ENCODE results near the gene ARHGAP12.

Gene ARHGAP12

DNA sequence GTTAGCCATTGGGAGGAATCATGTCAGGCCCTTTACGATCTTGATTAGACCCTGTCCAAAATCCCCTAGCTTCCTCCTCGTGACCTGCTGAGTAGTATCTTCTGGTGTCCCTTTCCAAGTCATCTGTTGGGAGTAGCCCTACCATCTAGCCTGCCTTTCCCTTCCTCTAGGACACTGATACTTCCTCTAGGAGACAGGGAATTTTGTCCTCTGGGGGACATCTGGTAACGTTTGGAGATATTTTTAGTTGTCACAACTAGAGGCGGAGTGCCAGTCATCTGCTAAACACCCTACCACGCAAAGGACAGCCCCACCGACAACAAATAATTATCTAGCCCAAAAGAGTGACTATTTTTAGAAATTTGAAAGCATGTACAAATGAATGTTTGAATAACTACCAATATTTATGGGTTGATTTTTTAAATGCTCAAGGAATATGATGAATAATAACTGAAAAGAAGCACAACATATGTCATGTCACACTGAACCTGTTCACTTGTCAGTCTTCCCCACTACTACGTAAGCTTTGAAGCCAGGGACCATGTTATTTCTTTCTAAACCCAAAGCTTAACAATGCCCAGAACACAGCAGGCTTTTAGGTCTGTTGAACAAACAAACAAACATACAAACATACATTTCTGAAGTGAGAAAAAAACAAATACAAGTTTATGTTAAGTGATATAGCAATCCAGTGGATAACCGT lies 105.9 kb downstream of the ARHGAP12 start:
- DNase-seq (ENCODE audit: low read depth in 3 of 3): no peak

DNA sequence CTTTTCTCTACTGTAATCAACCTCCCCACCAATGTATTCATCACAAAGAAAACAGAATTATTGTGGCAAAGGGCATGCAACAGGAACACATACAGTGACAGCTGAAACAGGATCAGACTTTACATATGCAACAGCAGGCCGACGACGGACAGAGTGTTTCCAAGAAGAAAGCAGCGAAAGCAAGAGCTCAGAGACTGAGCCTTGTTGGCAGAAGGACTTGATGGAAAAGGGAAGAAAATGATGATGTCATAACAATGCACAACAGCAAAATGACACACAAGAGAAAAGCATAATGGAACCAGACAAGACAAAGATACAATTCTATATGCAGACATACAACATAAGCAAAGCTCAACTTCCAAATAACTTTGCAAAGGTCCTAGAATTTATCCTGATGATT lies 106.5 kb downstream of the ARHGAP12 start:
- no peak for DNase-seq (ENCODE audit: low read depth in 3 of 3)

DNA sequence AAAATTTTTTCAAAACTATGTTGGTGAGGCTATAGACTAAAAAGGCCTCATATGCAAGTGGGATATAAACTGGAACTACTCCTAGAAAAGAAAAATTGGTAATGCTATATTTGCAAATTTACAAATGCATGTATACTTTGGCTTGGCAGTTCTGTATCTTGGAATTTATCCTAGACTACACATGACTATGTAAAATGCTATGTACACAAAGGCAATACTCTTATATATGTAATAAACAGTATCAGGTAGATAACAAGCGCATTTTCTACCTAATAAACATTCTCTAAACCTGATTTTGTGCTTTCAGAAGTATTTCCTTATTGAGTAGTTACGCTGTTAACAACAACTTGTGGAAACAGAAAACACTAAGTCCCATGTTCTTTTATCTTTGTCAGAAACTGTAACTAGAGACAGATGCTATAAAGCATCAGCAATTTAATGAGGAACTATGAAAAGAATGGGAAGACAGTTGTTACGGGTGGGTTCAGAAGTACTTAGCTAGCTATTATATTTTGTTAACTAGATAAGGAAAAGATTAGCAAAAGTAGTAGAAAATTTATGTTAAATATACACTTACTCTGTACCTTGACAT lies 107.8 kb downstream of the ARHGAP12 start:
- DNase-seq (ENCODE audit: low read depth in 3 of 3): no peak

DNA sequence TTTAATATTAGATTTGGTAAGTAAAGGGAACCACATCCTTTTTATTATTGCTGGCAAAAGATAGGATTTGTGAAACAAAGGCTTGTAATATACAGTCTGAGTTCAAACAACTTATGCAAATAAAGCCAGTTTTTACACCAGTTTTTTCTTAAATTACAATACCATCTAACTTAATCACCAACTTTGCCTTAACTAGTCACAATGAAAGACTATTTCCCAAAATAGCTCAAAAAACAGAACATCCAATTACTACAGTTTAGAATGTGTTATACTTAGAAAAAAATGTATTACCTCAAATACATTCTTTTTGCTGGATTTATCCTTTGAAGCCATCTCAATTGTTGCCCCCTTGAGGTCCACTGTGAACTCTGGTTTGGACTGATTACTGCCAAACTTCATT lies 108.5 kb downstream of the ARHGAP12 start:
- no peak for DNase-seq (ENCODE audit: low read depth in 3 of 3)

DNA sequence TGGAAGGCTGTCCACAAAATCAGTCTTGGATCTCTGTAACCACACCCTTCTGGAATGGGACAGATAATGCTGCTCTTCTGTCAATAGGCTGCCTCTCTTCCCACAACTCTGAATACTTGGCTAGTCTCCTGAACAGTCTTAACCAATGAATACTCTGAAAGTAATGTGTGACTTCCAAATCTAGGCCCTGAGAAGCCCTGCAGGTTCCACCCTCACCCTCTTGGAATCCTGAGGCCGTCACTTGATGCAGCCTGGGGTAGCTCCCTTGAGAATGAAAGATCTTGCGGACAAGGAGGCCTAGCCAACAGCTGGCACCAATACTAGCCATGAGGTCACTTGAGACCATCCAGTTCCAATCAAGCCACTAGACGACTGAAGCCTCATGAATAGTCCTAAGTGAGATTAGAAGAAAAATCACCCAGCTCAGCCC lies 109.2 kb downstream of the ARHGAP12 start:
- DNase-seq (ENCODE audit: low read depth in 3 of 3): no peak

DNA sequence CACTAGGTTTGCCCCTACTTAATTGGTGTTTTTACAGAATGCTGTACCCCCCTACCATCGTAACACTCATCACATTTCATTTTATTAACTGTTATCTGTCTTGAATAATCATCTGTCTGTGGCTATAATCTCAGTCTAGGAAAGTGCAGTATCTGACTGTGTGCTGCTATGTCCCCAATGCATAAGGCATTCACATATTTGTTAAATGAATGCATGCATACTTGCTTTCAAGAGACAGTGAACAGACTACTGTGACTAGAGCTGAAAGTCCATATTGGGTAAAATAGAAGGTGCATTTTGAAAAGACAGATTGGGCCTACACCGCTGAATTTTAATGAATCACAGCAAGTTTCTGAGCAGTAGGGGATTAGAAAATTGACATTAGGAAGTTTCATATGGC lies 112.3 kb downstream of the ARHGAP12 start:
- DNase-seq (ENCODE audit: low read depth in 3 of 3): no peak

DNA sequence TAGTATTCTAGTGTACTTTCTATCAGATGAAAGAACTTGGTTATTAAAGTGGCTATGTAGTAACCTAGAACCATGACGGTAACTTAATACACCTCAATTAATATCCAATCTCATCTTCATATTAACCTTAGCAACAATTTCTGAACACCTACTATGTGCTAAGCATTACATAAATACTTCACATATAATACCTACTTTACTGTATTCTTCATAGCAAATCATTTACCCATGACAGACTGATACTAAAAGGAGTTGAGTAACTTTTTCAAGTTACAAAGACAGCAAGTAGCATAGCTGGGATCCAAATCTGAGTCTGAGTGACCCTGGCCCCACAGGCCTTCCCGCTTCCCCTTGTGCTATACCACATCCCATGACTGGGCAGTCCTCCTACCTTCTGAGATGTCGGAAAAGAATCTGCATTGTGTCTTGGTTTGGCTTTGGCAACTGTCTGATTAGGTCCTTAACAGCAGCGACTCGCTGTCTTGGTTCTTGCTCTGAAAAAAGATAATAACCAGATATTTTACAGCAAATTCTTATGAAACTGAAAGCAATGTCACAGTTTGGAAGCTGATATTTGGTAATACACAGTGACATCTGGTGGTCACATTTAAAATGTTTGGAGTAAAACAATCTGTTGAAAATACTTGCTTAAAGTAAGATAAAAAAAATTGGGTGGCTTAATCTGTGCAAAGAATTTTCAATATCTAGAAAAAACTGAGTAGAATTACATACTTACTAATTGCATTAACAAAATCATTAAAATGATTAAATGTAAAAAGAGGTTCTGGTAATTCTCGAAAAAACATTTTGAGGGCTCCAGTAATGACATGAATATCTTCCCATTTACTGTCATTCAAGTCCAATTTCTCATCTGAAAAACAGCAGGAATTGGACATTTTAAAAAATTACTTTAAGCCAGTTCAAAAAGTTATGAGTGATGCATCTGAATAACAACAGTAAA lies 120.1 kb downstream of the ARHGAP12 start:
- DNase-seq (ENCODE audit: low read depth in 3 of 3): no peak

DNA sequence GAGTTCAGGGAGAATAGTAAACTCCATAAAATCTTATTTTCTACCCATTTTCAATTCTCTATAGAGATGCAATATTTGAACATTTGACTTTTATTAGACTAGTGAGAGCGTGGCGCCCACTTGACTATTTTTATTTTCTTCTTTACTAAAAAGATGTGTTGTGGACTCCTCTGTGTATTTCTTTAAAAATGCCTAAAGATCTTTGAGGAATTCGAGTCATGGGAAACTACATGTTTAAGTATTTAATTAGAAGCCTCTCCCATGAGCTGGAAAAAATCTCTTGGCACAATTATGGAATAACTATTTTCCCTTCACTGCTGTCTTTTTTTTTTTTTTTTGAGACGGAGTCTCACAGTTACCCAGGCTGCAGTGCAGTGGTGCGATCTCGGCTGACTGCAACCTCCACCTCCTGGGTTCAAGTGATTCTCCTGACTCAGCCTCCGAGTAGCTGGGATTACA lies 124.2 kb downstream of the ARHGAP12 start:
- no peak for DNase-seq (ENCODE audit: low read depth in 3 of 3)

DNA sequence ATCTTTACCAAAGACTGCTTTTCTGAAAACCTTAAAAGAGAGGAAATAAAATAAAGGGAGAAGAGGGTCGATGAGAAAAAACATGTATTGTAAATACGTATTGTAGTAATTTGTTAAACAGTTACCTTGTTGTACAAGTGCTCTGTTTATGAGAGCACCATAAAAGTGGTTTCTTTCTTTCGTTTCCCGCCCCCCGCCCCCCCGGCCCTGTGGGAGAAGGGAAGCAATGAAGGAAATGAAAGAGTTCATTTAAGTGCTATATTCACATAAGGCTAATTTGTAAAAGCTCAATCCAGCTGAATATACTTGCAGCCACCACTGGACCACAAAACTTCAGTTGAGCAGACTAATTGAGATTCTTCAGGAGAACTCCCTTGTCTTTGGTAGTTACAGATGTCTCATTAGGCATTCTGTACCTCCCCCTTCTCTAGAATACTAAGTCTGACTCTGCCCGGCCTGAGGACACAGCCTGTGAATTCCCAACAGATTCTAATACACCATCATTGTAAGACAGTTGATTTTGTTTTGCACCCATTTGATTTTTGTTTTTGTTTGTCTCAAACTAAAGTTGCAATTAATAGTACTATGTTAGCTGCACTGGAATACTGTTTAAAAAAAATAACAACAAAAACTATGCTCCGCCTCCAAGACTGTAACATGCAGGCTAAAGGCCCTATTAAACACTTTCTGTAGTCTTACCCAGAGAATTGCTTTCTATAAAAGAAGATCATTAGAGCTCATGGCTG lies 124.9 kb downstream of the ARHGAP12 start:
- DNase-seq (ENCODE audit: low read depth in 3 of 3): no peak

DNA sequence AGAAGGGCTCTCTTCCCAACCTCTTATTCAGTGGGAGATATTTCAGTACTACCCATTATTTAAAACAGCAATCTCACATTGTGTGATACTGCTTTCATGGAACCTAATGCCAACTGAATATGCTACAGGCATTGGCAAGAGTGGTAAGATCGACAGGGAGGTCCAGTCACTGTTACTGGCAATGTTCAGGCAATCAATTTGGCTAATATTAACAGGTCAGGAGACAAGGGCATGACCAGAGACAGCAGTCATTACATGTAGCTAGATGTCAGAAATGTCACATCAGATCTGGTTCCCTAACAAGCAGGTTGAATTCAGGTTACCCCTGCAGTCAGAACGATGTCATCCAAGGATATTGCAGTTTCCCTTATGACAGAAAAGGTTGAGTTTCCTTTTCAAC lies 129.4 kb downstream of the ARHGAP12 start:
- DNase-seq (ENCODE audit: low read depth in 3 of 3): no peak

DNA sequence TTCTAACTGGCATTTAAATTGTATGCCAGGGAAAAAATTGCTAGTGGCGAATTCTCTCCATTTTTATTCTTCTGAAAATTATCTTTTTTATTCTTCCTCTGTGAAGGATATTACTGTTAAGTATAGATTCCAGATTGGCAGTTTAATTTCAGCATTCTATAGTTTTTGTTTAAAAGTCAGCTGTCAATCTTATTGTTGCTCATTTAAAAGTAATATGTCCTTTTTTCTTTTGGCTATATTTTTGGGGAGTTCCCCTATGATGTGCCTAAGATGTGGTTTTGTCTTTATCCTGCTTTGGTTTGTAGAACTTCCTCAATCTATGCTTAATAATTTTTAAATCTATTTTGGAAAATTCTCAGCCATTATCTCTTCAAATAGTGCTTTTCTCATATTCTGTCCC lies 135.9 kb downstream of the ARHGAP12 start:
- no peak for DNase-seq (ENCODE audit: low read depth in 3 of 3)

DNA sequence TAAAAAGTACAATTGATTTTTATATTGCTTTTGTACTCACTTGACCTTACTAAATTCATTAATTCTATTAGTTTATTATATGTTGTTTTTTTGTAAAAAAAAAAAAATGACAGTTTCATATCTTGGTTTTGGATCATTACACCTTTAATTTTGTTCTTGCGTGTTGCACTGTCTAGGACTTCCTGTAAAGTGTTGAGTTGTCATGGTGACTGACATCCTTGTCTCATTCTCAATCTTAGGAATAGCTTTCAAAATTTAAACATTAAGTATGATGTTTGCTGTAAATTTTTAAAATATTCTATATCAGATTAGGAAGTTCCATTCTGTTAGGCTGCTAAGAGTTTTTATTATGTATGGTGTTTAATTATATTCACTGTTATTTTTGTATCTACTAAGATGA lies 139.1 kb downstream of the ARHGAP12 start:
- DNase-seq (ENCODE audit: low read depth in 3 of 3): no peak

DNA sequence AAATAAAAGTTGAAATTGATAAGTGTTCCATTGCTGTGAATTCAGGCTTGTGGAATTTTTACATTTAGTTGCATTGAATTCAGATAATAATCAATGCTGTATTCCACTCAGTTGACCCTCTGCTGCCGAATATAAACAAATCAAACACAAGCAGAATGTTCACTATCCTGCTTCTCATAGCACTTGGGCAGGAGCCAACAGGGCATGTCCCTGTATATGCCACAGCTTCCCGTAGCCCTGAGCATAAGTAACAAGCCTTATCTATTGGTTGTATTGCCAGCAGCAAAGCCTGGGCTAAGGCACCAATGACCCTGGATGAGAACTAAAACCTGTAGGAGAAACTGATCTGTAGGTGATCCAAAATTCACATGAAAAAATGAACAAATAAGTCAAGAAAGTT lies 145.9 kb downstream of the ARHGAP12 start:
- DNase-seq (ENCODE audit: low read depth in 3 of 3): no peak

DNA sequence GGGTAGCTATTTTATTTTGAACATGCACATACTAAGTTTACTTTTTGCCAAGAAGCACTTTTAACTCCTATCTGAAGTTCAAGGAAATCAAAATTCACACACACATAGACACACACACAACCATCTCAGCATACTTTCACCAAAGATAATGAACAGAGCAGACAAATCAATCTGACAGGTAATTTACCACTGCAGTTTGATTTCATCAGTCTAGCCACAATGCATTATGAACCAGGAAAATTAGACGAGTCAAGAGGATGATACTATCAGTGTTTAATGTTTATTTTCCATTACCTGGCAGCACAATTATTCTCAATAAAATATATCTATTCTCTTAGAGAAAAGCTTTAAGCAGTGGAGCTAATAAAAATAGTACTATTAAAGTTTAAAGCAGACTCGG lies 147.9 kb downstream of the ARHGAP12 start:
- no peak for DNase-seq (ENCODE audit: low read depth in 3 of 3)

DNA sequence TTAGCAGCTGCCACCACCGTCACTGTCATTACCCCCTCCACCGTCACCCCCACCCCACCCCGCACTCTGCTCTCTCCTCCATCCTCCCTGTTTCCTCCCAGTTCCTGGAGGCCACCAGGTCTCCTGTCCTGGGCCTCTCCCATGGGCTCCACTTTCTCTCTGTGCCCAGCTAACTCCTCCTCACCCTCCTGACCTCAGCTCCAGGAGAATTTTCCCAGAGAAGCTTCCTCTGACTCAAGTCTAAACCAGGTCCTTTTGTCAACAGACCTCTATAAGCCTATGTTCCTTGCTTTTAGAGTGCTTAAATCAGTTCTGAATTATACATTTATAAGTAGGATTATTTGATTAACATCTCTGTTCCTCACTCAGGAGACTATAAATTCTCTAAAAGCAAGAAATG lies 150.0 kb downstream of the ARHGAP12 start:
- no peak for DNase-seq (ENCODE audit: low read depth in 3 of 3)

DNA sequence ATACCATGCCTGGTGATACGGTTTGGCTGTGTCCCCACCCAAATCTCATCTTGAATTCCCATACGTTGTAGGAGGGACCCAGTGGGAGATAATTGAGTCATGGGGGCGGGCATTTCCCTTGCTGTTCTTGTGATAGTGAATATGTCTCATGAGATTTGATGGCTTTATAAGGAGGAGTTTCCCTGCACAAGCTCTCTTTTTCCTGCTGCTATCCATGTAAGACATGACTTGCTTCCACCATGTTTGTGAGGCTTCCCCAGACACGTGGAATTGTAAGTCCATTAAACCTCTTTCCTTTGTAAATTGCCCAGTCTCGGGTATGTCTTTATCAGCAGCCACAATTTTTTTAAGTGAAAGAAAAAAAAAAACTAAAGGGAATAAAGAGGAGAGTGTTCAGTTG lies 152.5 kb downstream of the ARHGAP12 start:
- no peak for DNase-seq (ENCODE audit: low read depth in 3 of 3)

DNA sequence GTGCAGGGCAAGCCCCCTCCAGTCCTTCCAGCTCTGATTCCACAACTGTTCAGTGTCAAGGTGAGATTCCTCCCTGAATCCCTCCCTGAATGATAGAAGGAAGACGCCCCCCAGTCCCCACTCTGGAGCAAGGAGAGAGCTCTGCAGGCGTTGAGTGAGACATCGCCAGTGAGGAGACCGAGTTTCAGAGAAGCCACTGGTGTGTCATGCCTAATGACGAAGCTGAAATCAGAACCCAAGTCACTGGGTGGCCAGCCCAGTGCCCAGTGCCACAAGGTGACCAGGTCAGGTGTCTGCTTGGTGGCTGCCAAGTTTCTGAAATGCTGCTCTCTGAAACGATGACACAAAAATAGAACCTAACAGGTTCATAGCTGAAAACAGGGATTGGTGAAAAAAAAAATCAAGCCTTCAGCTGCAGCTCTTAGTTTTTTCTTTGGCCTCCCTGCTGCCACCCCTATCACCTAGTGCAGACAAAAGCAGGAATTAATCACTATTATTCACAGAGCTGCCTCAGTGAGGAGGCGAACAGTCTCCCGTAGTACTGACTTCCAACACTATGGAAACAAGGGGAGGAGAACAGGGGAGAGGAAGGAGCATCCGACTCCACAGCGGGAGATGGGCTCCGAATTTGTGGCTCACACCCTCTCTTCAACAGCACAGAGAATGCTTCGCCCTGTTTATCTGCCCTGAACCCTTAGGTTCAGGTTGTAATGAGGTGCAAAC lies 153.5 kb downstream of the ARHGAP12 start:
- no peak for DNase-seq (ENCODE audit: low read depth in 3 of 3)

DNA sequence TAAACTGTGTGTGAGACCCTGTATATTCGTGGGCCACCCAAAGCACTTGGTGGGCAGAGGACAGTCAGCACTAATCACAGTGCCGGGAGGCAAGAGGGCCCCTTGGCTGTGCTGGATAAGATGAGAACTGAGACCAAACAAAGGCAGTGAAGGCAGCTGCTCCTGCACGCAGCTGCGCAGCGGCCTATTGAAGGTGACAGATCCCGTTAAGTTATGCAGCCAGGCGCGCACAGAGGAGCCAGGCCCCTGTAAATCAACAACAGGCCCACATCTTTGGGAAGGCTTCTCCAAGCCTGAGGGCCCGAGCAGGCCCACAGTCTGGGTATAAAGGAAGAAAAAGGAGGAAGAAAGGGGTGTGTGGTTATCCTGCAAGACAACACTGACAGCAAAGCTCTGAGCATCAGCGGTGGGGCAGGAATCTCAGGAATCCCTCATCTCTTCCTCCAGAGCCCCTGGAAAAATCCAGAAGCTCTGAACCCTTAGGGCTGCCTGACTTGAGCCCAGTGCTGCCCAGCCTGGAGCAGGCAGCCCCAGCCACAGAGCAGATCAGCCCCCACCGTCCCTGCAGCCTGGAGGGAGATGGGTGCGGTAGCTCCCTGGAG lies 154.2 kb downstream of the ARHGAP12 start:
- DNase-seq (ENCODE audit: low read depth in 3 of 3): no peak

DNA sequence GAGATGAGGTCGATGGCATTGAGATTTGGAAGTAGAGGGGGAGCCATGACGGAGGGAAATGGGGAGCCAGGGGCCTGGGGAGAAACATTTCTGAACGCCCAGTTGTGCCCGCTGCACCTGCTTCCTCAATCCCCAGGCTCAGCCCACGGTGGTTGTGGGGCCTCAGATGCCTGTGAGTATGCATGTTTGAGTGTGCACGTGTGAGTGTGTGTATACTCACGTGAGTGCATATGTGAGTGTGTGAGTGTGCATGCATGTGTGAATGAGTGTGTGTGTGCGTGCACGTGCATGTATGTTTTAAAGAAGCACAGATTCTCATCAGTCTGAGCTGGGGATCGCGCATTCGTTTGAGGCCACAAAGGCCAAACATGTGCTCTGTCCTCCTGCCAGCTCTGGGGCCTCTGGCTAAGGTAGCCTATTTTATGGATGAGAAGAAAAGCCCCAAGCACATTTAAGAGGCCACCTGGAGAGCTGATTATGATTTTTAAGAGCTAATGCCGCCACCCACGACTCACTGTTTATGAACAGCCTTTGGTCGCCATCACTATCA lies 154.8 kb downstream of the ARHGAP12 start:
- no peak for DNase-seq (ENCODE audit: low read depth in 3 of 3)

DNA sequence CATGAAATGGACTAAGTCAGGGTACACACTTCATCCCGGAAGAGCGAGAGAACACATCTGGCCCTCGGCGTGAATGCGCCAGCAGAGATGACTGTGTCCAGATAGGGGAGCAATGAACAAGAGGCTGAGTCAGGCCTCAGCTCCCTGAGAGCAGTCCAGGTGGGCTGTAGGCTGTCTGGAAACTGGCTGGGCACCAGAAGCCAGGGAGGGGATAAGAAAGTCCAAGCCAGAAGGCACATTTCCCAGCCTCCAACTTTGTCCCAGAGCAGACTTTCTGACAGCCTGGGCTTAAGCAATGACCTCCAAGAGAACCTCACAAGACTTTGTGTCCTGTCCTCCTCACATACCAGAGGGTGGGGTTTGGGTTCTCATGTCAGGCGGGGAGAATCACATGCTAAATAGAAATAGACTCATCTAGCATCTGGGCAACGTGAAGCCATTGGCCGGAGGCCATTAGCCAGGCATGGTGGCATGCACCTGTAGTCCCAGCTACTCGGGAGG lies 157.2 kb downstream of the ARHGAP12 start:
- DNase-seq (ENCODE audit: low read depth in 3 of 3): no peak
